Measurements from ENCODE around the gene FOXL3.
A peak's percentile ranks its signal among the peaks of the same experiment; 100 is the strongest.

Gene FOXL3

DNA sequence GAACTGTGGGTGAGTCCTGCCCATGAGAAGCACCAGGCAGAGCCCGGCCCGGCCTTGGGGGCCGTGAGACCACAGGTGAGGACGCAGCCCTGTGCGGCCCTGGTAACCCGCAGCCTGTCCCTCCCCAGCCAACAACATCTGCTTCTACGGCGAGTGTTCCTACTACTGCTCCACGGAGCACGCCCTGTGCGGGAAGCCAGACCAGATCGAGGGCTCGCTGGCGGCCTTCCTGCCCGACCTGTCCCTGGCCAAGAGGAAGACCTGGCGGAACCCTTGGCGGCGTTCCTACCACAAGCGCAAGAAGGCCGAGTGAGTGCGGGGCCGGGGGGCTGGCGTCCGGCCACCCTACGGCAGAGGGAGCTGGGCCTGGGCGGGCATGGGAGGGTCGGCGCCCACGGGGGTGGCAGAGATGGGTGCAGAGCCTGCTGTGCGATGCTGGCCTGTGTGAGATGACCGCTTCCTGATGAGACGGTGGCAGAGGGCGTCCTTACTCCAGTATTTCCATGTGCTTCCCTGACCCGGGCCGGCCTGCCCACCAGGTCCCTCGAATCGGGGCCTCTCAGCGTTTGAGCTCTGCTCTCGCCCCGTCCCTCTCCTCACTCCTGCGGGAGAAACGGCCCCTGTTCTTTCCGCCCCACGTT lies 34.1 kb upstream of the FOXL3 start:
- no peak for DNase-seq

DNA sequence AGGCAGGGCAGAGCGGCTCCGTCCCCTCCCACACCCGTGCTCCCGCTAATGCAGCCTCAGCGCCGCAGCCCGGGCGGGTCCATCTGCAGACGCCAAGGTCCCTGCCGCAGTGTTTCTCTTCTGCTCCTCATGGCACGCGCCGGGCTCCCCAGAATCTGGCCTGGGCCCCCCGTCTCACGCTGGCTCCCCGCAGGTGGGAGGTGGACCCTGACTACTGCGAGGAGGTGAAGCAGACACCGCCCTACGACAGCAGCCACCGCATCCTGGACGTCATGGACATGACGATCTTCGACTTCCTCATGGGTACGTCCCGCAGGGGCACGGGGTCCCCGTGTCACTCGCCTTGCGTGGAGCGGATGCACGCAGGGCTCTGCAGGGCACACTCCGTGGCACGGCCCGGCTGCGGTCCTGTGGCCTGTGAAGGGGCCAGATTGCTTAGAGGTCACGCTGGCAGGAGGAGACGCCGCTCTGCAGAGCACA lies 33.5 kb upstream of the FOXL3 start:
- DNase-seq: no peak

DNA sequence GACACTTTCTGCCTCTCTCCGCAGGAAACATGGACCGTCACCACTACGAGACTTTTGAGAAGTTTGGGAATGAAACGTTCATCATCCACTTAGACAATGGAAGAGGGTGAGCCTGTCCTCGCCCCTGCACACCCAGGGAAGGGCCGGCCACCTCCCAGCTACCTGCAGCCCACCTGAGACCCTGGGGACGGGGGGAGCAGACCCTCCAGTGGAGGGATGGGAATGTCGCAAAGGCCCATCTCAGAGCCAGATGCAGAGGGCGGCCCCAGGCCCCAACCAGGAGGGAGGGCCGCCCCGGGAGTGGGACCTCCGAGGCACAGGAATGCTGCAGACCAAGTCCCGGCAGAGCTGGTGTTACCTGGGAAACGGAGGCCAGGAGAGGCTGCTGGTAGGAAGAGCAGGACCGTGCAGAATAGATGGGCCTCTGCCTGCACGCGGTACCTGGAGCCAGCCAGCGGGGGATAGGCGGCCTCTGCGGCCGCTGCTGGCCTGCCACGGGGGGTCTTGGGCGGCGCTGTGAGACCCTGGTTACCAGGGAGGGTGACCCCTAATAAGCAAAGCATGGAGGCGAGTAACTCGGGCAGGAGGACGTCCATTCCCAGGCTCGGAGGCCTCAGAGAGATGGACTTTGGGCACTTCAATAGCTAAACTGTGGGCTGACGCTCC lies 32.9 kb upstream of the FOXL3 start:
- DNase-seq: no peak

DNA sequence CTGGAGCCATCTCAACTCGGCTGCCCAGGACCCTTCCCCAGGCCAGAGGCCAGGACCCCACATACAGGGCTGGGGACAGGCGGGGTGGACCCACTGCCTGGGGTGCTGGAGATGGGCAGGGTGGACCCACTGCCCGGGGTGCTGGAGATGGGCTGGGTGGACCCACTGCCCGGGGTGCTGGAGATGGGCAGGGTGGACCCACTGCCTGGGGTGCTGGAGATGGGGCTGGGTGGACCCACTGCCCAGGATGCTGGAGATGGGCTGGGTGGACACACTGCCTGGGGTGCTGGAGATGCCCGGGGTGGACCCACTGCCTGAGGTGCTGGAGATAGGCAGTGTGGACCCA lies 32.4 kb upstream of the FOXL3 start:
- no peak for DNase-seq

DNA sequence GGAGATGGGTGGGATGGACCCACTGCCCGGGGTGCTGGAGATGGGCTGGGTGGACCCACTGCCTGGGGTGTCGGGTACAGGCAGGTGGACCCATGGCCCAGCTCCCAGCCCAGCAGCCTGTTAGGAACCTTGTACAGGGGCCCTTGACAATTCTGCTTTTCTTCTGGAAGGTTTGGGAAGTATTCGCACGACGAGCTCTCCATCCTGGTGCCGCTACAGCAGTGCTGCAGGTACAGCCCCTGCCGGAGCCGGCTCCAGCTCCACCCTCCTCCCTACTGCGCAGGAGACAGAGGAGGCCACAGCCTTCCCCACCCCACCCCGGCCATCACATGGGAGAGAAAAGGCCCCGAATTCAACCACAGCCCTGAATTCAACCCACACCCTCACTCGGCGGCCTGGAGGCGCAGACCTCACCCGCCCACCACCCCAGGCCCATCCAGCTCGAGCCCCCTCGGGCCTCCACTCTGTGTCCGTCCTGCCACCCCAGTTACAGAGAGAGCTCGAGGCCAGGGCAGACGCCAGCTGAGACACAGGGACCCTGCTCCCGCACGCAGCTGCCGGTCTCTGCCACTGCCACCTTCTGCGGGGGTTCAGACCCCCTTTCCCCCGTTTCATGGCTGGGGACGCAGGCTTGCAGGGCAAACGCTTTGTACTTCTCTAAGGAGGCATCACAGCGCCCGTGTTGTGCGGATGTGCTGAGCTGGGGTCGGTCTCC lies 31.3 kb upstream of the FOXL3 start:
- peak; percentile 7 for DNase-seq

DNA sequence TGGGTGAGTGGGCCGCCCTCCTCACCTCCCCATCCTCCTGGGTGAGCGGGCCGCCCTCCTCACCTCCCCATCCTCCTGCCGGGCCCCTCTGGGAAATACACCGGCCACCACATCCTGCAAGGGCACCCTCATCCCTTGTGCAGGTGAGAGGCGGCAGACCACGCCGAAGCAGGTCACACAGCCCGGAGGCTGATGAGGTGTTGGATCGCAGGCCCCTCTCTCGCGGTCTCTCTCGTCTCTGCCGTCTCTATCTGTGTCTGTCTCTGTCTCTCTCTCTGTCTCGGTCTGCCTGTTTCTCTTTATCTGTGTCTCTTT lies 30.8 kb upstream of the FOXL3 start:
- DNase-seq: no peak

DNA sequence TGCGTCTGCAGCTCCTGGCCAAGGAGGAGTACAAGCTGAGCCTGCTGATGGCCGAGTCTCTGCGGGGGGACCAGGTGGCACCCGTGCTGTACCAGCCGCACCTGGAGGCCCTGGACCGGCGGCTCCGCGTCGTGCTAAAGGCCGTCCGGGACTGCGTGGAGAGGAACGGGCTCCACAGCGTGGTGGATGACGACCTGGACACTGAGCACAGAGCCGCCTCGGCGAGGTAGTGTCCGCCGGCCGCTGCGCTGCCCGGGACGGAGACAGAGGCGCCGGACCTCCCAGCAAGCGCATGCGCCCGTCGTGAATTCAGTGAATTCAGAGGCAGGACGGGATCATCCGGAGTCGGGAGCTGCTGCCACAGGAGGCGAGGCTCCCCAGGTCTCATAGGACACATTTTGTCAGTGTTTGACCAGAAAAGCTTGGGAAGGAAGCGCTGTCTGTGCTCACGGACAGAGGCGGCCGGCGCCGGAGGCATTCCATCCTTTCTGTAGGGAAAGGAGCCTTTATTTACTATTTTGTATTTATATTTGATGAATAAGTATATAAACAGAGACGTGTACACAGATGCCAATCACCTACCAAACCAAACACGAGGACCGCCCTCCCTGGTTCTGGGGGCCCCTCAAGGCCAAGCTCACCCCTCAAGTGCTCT lies 30.1 kb upstream of the FOXL3 start:
- peak; percentile 9 for DNase-seq

DNA sequence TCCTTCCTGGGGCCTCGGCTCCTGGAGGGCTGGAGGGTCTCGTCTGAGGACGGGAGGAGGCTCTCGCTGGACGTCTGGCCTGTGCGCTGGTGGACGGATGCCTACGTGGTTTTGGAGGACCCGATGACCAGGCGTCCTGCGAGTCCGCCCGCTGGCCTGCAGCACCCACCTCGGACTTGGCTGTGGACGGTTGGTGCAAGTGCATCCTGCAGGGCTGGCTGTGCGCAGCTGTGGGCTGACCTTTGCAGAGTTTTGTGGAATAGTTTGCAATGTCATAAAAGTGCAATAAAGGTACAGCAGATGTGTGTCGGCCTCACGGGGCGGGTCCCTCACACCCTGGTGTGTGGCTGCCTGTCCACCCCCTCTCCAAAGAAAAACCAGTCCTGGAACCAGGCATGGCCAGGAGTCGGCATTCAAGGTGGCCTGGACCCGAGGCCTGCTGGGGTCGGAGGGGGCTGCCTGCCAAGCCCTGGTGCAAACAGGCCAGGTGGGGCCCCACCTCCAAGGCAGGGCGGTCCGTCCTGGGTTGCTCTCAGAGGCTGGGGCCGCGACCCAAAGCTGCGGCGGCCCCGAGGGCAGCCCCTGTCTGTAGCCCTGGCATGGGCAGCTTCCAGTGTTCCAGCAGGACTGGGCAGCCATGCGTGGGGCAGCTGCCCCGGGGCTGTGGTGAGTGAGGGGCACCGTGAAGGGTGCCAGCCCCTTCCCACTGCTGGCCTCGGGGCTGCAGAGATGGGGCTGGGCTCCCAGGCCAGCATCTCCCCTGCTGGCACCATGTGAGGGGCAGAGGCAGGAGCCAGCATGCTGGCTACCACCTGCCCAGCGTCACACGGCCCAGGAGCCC lies 29.3 kb upstream of the FOXL3 start:
- peak; percentile 8 for DNase-seq

DNA sequence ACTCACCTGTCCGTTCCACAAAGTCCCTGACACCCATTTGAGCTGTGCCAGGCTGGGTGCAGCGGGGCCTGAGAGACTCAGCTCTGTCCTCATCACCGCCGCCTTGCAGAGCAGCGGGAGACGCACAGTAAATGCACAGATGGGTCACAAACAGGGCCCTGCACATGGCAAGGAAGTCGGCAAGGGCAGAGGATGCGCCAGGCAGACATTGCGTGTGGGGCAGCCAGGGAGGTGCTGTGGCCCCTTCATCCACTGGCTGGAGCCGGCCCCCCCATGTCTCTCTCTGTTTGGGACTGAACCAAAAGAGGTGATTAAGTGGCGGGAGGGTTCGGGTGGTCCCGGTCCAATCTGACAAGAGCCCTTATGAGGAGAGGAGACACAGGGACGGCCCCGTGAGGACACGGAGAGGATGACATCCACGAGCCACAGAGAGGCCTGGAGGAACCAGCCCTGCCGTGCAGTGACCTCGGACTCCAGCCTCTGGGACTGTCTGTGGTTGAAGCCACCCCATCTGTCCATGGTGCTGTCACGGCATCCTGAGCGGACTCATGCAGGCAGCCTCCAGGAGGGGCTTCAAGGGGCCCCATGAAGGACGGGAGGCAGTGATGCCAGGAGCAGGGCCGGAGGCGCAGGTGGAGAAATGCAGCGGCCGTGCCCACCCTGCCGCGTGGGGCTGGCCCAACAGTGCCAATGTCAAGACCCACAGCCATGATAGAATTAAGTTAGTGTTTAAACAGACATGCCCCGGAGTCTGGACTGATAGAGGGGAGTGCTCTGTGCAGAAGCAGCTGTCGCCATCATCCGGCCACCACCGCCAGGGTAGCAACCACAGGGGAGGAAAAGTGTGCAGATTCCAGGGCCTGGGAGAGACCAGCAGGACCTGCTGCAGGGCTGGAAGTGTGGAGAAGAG lies 28.4 kb upstream of the FOXL3 start:
- DNase-seq: peak; percentile 5

DNA sequence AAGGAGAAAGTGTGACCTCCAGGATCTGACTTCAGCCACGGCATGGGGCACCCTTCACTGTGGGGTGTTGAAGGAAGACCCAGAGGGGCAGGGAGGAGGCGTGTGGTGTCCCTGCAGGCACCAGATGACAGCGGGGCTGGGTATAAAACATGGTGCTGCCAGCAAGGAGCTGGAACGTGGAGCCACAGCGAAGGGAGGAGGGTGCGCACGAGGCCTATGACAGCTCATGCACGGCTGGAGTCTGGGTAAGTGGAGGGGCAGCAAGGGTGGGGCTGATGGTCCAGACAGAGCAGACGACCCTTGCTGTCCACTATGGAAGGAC lies 27.8 kb upstream of the FOXL3 start:
- peak; percentile 4 for DNase-seq

DNA sequence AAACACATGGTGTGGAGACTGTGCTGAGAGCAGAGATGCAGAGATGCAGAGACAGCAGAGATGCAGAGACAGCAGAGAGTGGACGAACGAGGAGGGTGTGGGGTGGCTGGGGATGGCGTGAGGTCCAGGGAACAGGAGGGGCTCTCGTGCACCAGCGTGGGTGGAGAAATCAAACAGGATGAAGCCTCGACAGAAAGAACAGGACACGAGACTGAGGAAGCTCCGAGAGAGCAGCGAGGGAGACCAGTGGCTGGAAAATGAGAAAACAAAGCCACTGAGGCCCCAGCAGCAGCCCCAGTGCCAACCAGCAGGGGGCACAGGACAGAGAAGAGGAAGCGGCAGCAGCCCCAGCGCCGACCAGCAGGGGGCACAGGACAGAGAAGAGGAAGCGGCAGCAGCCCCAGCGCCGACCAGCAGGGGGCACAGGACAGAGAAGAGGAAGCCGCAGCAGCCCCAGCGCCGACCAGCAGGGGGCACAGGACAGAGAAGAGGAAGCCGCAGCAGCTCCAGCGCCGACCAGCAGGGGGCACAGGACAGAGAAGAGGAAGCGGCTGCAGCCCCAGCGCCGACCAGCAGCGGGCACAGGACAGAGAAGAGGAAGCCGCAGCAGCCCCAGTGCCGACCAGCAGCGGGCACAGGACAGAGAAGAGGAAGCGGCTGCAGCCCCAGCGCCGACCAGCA lies 27.2 kb upstream of the FOXL3 start:
- peak; percentile 66 for DNase-seq

DNA sequence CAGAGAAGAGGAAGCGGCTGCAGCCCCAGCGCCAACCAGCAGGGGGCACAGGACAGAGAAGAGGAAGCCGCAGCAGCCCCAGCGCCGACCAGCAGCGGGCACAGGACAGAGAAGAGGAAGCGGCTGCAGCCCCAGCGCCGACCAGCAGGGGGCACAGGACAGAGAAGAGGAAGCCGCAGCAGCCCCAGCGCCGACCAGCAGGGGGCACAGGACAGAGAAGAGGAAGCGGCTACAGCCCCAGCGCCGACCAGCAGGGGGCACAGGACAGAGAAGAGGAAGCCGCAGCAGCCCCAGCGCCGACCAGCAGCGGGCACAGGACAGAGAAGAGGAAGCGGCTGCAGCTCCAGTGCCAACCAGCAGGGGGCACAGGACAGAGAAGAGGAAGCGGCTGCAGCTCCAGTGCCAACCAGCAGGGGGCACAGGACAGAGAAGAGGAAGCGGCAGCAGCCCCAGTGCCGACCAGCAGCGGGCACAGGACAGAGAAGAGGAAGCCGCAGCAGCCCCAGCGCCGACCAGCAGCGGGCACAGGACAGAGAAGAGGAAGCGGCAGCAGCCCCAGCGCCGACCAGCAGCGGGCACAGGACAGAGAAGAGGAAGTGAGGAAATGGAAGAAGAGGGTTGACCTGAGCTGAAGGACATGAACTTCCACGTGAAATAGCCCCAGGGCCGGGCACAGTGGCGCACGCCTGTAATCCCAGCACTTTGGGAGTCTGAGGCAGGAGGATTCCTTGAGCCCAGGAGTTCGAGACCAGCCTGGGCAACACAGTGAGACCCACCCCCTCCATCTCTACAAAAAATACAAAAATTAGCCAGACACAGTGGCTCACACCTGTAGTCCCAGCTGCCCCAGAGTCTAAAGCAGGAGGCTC lies 26.3 kb upstream of the FOXL3 start:
- peak; percentile 73 for DNase-seq

DNA sequence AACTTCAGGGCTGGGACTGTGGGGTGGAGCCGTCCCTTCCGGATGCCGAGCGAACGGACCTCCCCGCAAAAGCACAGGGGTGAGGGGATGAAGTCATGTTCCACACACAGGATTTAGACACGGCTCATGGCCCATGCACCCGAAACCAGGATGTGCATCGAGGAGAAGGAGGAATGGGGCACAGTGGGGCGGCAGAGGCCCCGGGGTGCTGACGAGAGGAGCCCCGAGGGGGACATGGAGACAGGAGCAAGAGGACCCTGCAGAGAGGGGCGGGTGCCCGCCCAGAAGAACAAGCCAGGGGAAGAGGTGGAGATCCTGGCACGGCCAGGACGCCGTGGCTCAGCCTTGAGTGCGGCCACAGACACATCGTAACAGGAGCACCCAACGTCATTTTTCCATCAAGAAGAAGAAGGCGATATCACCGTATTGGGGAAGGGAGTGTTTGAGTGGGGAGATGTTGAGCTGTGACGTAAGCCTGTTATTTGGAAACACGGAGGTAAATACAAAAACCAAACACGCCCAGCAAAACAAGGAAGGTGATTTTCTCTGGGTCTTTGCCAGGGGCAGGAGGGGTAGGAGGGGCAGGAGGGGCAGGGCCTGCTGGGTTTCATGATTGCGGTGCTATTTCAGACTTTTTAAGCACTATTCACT lies 25.3 kb upstream of the FOXL3 start:
- peak; percentile 7 for DNase-seq

DNA sequence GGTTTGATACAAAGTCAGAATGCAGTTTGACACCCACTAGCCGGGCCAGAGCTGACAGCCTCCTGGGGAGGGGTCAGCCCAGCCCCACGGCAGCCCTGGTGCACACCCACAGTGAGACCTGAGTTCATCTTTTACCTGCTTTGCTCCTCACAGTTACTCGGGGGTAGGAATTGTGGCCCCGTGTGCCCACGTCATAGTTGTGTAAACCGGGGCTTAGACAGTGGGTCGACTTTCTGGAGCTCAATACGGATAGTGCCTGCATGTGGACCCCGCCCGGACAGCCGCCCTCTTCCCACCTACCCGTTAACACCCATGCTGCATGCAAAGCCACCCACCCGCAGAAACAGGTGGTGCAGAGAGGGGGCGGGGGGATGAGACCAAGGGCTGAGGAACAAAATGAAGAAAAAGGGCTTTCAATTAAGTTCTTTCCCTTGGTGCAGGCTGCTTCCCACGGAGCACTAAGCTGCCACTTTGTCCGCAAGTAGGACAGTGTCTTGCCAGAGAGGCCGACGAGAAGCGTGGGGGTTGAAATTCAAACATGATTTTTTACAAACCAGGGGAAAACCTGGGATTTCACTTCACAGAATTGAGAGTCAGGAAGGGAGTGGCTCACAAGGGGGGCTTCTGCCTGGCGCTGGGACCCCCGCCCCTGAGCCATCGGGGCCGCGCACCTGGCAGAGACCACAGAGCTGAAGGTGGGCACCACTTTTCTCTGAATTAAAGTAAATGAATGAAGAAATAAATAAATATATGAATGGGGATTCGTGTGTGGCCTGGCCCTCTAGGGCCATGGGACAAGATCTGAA lies 24.6 kb upstream of the FOXL3 start:
- peak; percentile 7 for DNase-seq

DNA sequence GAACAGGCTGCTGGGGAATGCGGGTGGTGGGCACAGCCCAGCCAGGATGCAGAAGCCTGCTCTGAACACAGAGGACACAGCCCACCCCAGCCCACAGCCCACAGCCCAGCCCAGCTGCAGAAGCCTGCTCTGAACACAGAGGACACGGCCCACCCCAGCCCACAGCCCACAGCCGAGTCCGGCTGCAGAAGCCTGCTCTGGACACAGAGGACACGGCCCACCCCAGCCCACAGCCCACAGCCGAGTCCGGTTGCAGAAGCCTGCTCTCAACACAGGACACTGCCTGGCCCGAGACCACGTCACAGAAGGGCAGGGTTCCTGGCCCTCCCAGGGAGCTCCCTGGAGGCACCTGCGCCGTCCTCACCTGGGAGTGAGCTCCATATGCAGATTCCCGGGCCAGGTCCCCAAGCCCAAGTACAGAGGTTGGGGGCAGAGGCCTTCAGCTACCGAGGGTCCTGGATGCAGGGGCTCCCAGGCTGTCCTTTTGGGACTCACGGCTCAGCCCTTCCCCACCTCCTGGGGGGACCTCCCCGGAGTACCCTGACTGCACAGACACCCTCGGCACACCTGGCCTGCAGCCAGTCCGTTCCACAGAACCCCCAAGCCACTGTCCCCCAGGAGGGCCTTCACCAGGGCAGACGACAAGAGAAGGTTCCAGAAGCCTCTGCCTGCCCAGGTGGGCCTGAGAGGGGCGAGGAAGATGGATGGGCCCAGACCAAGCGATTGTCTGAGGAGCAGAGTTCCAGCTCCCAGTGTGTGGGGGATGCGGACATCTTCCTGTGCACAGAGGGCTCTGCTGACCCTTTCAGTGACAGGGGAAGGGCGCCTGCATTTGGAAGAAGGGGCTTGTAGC lies 23.7 kb upstream of the FOXL3 start:
- peak; percentile 6 for DNase-seq

DNA sequence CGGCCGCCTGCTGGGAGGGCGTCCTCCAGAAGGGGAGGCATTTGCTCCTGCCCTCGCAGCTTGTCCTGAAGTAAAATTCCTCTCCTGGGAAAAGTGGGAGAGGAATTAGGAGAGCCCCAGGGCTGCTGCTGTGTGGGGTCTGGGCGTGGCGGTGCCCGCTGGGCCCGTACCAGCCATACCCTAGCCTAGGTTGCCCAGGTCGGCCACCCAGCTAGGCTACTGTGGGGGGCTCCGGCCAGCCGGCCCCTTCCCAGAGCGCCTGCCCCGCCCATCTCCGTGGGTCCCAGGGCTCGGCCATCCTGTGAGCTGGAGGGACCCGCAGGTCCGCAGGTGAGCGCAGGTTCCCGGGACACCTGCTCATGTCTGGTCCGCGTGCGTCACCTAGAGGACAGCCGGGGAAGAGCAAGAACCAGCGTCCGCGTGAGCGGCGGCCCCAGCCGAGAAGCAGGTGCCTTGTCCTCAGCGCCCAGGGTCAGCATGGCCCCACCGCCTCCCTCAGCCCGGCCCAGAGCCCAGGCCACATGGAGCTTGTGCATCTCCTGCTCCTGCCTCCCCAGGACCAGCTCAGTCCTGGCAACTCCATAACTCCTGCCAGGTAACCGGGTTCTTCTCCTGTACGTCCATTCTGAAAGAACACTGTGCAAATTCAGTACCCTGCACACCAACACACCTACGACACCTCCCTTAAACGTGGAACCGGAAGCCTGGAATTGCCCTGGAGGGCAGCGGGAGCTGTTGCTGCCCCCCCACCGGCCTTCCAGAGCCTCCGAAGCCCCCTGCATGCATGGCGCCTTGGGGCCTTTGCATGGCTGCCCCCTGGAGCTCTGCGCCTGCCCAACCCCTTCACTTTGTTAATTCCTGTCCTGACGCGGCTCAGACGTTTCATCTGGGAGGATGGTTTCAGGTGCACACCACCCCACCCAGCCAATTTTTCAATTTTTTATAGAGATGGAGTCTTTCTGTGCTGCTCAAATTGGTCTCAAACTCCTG lies 22.8 kb upstream of the FOXL3 start:
- DNase-seq: peak; percentile 10

DNA sequence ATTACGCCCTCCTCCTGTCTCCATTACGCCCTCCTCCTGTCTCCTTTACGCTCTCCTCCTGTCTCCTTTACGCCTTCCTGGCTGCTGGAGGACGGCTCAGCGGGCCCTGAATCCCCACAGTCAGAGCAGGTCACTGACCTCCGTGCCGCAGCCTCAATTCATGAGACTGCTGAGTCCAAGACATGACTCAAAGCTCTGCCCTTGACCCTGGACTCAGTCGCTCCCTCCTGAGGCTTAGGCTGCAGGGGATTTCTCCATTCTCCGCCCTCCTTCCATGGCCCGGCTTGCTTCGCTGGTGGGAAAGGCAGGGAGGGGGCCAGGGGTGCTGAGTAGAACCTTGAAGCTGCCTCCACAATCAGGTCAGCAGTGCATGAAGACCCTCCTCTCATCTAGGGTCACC lies 21.0 kb upstream of the FOXL3 start:
- no peak for DNase-seq

Measured in activated naive CD4-positive, alpha-beta T cell treated with anti-CD3 and anti-CD28 coated beads, Interleukin-2, amount 50 U/mL, for 16 hours (primary cell).